Osteocyte (in vitro differentiated cells): Measurements from ENCODE around the gene HOPX. TPM values are rescaled to one million over a fixed set of nuclear protein-coding genes. Genes with fewer than 3 reads are reported as not detected.

Experiments
- DNase-seq: peaks from one replicate; pipeline ENCODE4 v3.0.0; 2021; ENCODE audit warnings: mixed read lengths; ENCODE audit not compliant: unreplicated experiment; ENCODE audit errors: extremely low spot score
- H3K27ac Mint-ChIP-seq: one replicate; pipeline ENCODE4 v1.8.0; 2021; ENCODE audit warnings: mild to moderate bottlenecking, mixed read lengths; ENCODE audit not compliant: unreplicated experiment
- H3K27me3 Mint-ChIP-seq: one replicate; pipeline ENCODE4 v1.8.0; 2021; ENCODE audit warnings: mixed read lengths; ENCODE audit not compliant: unreplicated experiment
- H3K36me3 Mint-ChIP-seq: one replicate; pipeline ENCODE4 v1.8.0; 2021; ENCODE audit warnings: mixed read lengths; ENCODE audit not compliant: unreplicated experiment
- H3K4me1 Mint-ChIP-seq: one replicate; pipeline ENCODE4 v1.8.0; 2021; ENCODE audit warnings: mixed read lengths; ENCODE audit not compliant: unreplicated experiment
- H3K4me3 Mint-ChIP-seq: one replicate; pipeline ENCODE4 v1.8.0; 2021; ENCODE audit warnings: mild to moderate bottlenecking, moderate library complexity, mixed read lengths; ENCODE audit not compliant: unreplicated experiment
- H3K9me3 Mint-ChIP-seq: one replicate; pipeline ENCODE4 v1.8.0; 2021; ENCODE audit warnings: mixed read lengths; ENCODE audit not compliant: unreplicated experiment
- total RNA-seq: library from RNA; stranded (reverse); gene quantifications from 2 replicates; pipeline ENCODE4 v1.2.1, GENCODE V29; 2021
- TF ChIP-seq, protein P1 (sequence below): fragments of 200-600 bp; sonication (generic); IDR thresholded peaks from 2 replicates; pipeline ENCODE4 v1.5.0; 2021; ENCODE audit warnings: antibody characterized with exemption, mild to moderate bottlenecking, moderate library complexity

Gene HOPX
- total RNA-seq, 1 donor from 2014 or later: 0.35 TPM

DNA sequence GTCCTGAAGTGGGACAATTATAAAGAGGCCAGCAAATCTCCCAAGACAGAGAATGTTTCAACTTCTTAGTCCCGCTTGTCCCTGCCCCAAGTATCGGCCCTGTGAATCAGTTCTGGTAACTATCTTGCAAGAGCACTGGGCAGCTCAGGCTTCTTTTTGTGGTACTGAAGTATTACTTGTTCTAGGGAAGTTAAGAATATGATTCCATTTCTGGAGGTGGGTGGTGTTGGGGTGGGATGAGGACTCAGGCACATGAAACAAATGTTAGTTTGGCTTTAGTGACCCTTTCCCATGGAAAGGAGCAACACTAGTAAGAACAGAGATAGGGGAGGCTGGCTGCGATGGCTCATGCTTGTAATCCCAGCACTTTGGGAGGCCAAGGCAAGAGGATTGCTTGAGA, 28.9 kb downstream of the HOPX start:
- TF ChIP-seq, protein P1, sequence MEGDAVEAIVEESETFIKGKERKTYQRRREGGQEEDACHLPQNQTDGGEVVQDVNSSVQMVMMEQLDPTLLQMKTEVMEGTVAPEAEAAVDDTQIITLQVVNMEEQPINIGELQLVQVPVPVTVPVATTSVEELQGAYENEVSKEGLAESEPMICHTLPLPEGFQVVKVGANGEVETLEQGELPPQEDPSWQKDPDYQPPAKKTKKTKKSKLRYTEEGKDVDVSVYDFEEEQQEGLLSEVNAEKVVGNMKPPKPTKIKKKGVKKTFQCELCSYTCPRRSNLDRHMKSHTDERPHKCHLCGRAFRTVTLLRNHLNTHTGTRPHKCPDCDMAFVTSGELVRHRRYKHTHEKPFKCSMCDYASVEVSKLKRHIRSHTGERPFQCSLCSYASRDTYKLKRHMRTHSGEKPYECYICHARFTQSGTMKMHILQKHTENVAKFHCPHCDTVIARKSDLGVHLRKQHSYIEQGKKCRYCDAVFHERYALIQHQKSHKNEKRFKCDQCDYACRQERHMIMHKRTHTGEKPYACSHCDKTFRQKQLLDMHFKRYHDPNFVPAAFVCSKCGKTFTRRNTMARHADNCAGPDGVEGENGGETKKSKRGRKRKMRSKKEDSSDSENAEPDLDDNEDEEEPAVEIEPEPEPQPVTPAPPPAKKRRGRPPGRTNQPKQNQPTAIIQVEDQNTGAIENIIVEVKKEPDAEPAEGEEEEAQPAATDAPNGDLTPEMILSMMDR: no peak
- peaks cover 13% of the 10 kb centered on the region for H3K4me1 Mint-ChIP-seq
- no peak overlapping the region for H3K27ac Mint-ChIP-seq
- H3K9me3 Mint-ChIP-seq: peaks cover 3% of the 10 kb centered on the region
- H3K36me3 Mint-ChIP-seq: no peaks in the 10 kb centered on the region
- no peak overlapping the region for H3K4me3 Mint-ChIP-seq
- H3K27me3 Mint-ChIP-seq: peaks cover 32% of the 10 kb centered on the region
- no peak for DNase-seq

DNA sequence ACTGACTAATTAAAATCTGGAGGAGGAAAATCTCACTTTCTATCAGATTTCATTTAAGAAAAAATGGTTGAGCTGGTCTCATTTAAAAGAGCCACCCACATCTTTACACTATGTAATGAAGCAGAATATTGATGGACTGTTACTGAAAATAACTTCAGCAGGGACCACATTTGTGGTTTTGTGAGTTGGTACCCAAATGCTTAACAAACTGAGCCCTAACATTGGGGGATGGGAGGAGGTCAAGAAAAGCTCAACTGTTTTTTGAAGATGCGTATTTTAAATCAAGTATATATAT, 30.1 kb downstream of the HOPX start:
- H3K4me3 Mint-ChIP-seq: no peak overlapping the region
- TF ChIP-seq, protein P1: no peak
- peaks cover 6% of the 10 kb centered on the region for H3K4me1 Mint-ChIP-seq
- H3K27ac Mint-ChIP-seq: no peak overlapping the region
- peaks cover 21% of the 10 kb centered on the region for H3K27me3 Mint-ChIP-seq
- H3K36me3 Mint-ChIP-seq: no peaks in the 10 kb centered on the region
- DNase-seq: no peak
- peaks cover 8% of the 10 kb centered on the region for H3K9me3 Mint-ChIP-seq

DNA sequence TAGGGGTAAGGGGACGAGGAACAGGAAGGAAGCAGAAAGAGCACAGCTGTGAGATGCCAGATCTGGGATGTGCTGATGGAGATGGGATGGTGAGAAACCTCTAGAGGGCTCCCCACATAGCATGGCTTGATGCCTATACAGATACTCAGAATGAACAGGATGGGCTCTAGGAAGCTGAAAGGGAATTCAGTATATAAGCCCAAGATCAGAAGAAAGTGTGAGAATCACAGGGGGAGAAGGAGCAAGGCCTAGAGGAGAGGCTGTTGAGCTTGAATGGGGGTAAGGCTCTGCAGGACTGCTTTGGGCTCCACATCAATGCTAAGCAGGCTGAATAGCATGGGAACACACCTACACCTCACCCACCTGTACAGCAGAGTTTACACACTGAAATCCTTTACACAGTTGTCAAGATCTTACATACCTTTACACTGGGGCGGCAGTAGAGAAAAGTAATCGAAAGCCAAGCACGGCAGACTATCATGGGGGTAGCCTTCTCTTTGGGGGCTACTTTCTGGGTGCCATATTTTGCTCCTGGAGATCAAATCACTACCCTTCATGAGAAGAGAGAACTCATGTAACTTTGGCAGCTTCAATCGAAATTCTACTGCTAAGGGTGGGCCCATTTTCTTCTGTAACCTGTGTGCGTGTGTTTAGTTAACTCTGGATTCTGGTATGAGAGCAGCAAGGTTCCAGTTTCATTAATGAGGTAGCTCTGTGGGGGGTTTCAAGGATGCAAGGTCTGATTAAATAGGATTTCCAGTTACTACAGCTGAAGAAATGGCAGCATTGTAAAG, 30.6 kb downstream of the HOPX start:
- no peaks in the 10 kb centered on the region for H3K36me3 Mint-ChIP-seq
- TF ChIP-seq, protein P1: no peak
- peaks cover 6% of the 10 kb centered on the region for H3K4me1 Mint-ChIP-seq
- DNase-seq: no peak
- H3K9me3 Mint-ChIP-seq: peaks cover 8% of the 10 kb centered on the region
- no peak overlapping the region for H3K27ac Mint-ChIP-seq
- H3K4me3 Mint-ChIP-seq: no peak overlapping the region
- H3K27me3 Mint-ChIP-seq: peaks cover 20% of the 10 kb centered on the region

DNA sequence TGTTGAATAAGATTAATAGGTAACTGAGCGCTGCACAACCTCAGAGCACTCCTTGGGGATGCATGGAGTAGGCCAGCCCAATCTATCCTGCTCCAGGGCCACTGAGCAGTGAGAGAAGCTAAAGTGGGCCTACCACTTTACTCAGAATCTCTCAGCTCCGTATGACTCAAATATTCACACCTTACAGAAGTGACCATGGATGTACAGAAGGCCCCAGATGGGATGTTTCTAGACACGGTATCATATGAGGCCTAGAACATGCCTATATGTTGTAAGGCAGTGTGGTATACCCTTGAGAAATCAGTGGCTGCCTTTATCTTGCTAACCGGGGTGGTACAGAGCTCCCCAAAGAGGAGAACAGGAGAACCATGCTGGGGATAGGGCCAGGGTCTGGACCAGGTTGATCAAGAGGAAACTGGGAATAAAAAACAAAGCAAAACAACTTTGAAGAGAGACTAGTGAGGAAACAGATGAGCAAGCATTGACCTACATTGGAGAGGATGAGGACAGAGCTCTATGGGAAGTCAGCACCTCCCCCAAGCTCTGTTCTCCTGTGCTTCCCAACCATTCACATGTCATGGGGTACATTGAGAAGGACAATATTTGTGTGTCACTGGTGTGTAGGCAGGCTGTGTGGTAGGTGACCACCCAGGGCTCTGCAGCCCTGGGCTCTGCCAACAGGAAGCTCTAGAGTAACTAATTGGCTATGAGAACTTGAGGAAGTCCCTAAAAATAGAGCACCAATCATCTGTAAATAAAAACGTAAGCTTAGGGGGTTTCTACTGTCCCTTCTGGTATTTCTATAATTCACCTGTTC, 31.4 kb downstream of the HOPX start:
- TF ChIP-seq, protein P1: no peak
- no peaks in the 10 kb centered on the region for H3K36me3 Mint-ChIP-seq
- H3K27me3 Mint-ChIP-seq: peaks cover 12% of the 10 kb centered on the region
- no peaks in the 10 kb centered on the region for H3K4me1 Mint-ChIP-seq
- no peak overlapping the region for H3K27ac Mint-ChIP-seq
- H3K4me3 Mint-ChIP-seq: no peak overlapping the region
- no peak for DNase-seq
- peaks cover 8% of the 10 kb centered on the region for H3K9me3 Mint-ChIP-seq

DNA sequence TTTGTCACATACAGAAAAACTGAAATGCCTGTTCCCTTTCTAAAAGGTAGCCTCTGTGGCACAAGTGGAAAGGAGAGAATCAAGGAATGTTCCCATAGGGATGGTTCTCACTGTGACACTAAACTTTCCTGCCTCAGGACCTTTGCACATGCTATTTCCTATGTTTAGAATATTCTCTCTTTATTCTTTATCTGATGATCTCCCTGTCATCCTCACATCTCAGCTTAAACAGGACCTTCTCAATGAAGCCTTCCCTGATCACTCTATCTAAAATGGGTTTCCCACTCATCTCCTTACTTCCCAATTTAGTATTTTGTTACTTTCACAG, 32.3 kb downstream of the HOPX start:
- peaks cover 8% of the 10 kb centered on the region for H3K9me3 Mint-ChIP-seq
- H3K27ac Mint-ChIP-seq: no peak overlapping the region
- TF ChIP-seq, protein P1: no peak
- DNase-seq: no peak
- H3K4me3 Mint-ChIP-seq: no peak overlapping the region
- no peaks in the 10 kb centered on the region for H3K36me3 Mint-ChIP-seq
- H3K4me1 Mint-ChIP-seq: no peaks in the 10 kb centered on the region
- peaks cover 7% of the 10 kb centered on the region for H3K27me3 Mint-ChIP-seq
